RWPE2 (cell line): Measurements from ENCODE around the gene SLC39A10.

Experiments used
- ATAC-seq: fragments of 200-7000 bp; cut with Tn5 transposase; 3 replicates; pipeline ENCODE4 v1.9.1; 2021; ENCODE audit warnings: low read depth
- DNase-seq: peaks from one replicate; pipeline ENCODE4 v3.0.0-alpha.2; 2020; ENCODE audit warnings: low spot score
- H3K27ac ChIP-seq: fragments of 450-650 bp; 2 replicates; pipeline ENCODE4 v1.5.1; 2017; ENCODE audit warnings: mild to moderate bottlenecking; ENCODE audit not compliant: poor library complexity, severe bottlenecking
- H3K27me3 ChIP-seq: fragments of 250-450 bp; sonication (Bioruptor Pico); 2 replicates; pipeline ENCODE4 v1.5.1; 2021; ENCODE audit warnings: mild to moderate bottlenecking, moderate library complexity; ENCODE audit not compliant: insufficient read depth, poor library complexity, severe bottlenecking
- H3K36me3 ChIP-seq: fragments of 250-450 bp; sonication (Bioruptor Pico); 2 replicates; pipeline ENCODE4 v1.5.1; 2020; ENCODE audit warnings: low read depth, mild to moderate bottlenecking, moderate library complexity
- H3K4me1 ChIP-seq: fragments of 250-450 bp; sonication (Bioruptor Pico); 2 replicates; pipeline ENCODE4 v1.5.1; 2021; ENCODE audit warnings: mild to moderate bottlenecking, moderate library complexity; ENCODE audit not compliant: insufficient read depth, poor library complexity, severe bottlenecking
- H3K4me3 ChIP-seq: fragments of 250-450 bp; sonication (Bioruptor Pico); 2 replicates; pipeline ENCODE4 v1.5.1; 2021; ENCODE audit warnings: mild to moderate bottlenecking, moderate library complexity; ENCODE audit not compliant: severe bottlenecking
- H3K9me3 ChIP-seq: fragments of 250-450 bp; sonication (Bioruptor Pico); 2 replicates; pipeline ENCODE4 v1.5.1; 2021; ENCODE audit warnings: mild to moderate bottlenecking, moderate library complexity; ENCODE audit not compliant: severe bottlenecking
- TF ChIP-seq, protein P1 (sequence below): fragments of 450-650 bp; IDR thresholded peaks from one replicate; pipeline ENCODE4 v1.5.1; 2017; ENCODE audit warnings: mild to moderate bottlenecking, moderate library complexity; ENCODE audit not compliant: poor library complexity, severe bottlenecking

SLC39A10 gene

DNA sequence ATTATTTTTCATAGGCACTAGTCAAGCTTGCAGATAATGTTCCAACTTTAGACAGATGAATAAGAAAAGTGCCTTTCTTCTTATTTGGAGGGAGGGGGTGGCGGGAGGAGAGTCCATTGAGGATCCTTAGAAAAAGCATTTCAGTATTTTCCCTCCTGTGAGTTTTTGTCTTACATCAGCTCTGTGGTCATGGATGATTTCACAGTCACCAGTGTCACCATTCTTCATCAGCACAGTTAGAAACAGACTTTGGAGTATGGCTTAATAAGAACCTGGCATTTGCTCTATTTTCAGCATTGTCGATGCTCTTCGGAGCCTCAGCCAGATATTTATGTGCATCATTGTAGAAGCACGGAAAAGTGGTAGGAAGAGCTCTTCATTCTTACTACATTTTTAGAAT lies 70.1 kb downstream of the SLC39A10 start:
- Histone ChIP-seq H3K27me3 (no peaks in the 10 kb centered on the region), H3K4me3 (no peak overlapping the region), H3K36me3 (no peaks in the 10 kb centered on the region), H3K4me1 (no peaks in the 10 kb centered on the region), H3K27ac (no peak overlapping the region), H3K9me3 (no peaks in the 10 kb centered on the region)
- DNase-seq (no peak), ATAC-seq (no peak)
- TF ChIP-seq, protein P1, sequence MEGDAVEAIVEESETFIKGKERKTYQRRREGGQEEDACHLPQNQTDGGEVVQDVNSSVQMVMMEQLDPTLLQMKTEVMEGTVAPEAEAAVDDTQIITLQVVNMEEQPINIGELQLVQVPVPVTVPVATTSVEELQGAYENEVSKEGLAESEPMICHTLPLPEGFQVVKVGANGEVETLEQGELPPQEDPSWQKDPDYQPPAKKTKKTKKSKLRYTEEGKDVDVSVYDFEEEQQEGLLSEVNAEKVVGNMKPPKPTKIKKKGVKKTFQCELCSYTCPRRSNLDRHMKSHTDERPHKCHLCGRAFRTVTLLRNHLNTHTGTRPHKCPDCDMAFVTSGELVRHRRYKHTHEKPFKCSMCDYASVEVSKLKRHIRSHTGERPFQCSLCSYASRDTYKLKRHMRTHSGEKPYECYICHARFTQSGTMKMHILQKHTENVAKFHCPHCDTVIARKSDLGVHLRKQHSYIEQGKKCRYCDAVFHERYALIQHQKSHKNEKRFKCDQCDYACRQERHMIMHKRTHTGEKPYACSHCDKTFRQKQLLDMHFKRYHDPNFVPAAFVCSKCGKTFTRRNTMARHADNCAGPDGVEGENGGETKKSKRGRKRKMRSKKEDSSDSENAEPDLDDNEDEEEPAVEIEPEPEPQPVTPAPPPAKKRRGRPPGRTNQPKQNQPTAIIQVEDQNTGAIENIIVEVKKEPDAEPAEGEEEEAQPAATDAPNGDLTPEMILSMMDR: no peak

- no peaks in the 10 kb centered on the region for H3K9me3 ChIP-seq
- no peak for DNase-seq
- H3K27me3 ChIP-seq: no peaks in the 10 kb centered on the region
- no peaks in the 10 kb centered on the region for H3K36me3 ChIP-seq
- no peak for ATAC-seq
- H3K27ac ChIP-seq: no peak overlapping the region
- TF ChIP-seq, protein P1: no peak
- no peak overlapping the region for H3K4me3 ChIP-seq
- no peaks in the 10 kb centered on the region for H3K4me1 ChIP-seq
Observed at GRCh38 chr2:195730912-195731311, 73.9 kb downstream of the SLC39A10 start.

DNA sequence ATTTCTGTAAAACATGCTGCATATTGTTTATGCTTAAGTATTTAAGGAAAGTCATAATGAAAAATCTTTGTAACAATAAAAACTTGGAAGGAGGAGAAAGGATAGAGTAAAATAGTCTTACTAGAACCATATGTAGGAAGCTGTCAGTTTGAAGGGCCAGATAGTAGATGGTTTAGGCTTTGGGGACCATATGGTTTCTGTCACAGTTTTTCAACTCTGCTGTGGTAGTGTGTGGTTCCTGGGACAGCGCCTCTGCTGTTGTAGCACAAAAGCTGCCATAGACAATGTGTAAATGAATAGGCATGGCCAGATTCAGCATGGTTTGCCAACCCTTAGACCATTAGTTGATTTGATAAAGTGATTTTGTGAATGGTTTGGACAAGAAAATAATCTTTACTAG lies 75.5 kb downstream of the SLC39A10 start:
- no peak overlapping the region for H3K27ac ChIP-seq
- H3K4me3 ChIP-seq: no peak overlapping the region
- H3K4me1 ChIP-seq: peaks cover 1% of the 10 kb centered on the region
- H3K27me3 ChIP-seq: no peaks in the 10 kb centered on the region
- TF ChIP-seq, protein P1: no peak
- no peaks in the 10 kb centered on the region for H3K36me3 ChIP-seq
- DNase-seq (no peak), ATAC-seq (no peak)
- no peaks in the 10 kb centered on the region for H3K9me3 ChIP-seq

GRCh38 chr2:195733831-195734230 lies 76.8 kb downstream of the SLC39A10 start:
- TF ChIP-seq, protein P1: no peak
- H3K4me3 ChIP-seq: no peak overlapping the region
- DNase-seq (no peak), ATAC-seq (no peak)
- no peaks in the 10 kb centered on the region for H3K9me3 ChIP-seq
- no peaks in the 10 kb centered on the region for H3K27me3 ChIP-seq
- H3K36me3 ChIP-seq: no peaks in the 10 kb centered on the region
- H3K4me1 ChIP-seq: peaks cover 5% of the 10 kb centered on the region
- no peak overlapping the region for H3K27ac ChIP-seq

- no peak for DNase-seq
- Histone ChIP-seq H3K9me3 (no peaks in the 10 kb centered on the region), H3K4me1 (peaks cover 5% of the 10 kb centered on the region), H3K4me3 (no peak overlapping the region), H3K27me3 (no peaks in the 10 kb centered on the region), H3K27ac (no peak overlapping the region), H3K36me3 (no peaks in the 10 kb centered on the region)
- ATAC-seq: no peak
- TF ChIP-seq, protein P1: no peak
Observed at GRCh38 chr2:195734395-195734794, 77.4 kb downstream of the SLC39A10 start.
